GM18868 (cell line): ENCODE results near the gene NUF2.

Source experiments
- ATAC-seq: cut with Tn5 transposase; IDR thresholded peaks from one replicate; pipeline ENCODE4 v1.9.1; 2021; ENCODE audit warnings: mild to moderate bottlenecking, moderate library complexity; ENCODE audit not compliant: unreplicated experiment

Gene NUF2

GRCh38 chr1:163399001-163399400 is 77.2 kb downstream of the NUF2 start:
- ATAC-seq = no peak

- ATAC-seq = no peak
These were observed 78.3 kb downstream of the NUF2 start for GRCh38 chr1:163399976-163400601.

GRCh38 chr1:163401211-163401610 is 79.5 kb downstream of the NUF2 start:
- ATAC-seq = no peak
